Left kidney (tissue), 2 donors: ENCODE results near the gene PHF5A. TPM values are rescaled to one million over a fixed set of nuclear protein-coding genes. Genes with fewer than 3 reads are reported as not detected.
"Not testable (repeated sequence)": the region's sequence is repeated elsewhere in the genome, so short reads cannot be mapped to it uniquely, and the experiment has no call there.

Source experiments
- DNase-seq: peaks from one replicate; pipeline ENCODE4 v3.0.0-alpha.2; 2013
- polyA plus RNA-seq: library from polyadenylated mRNA; unstranded; fragments of 120-200 nt; gene quantifications from one replicate; pipeline ENCODE4 v1.2.1, GENCODE V29; 2013; ENCODE audit not compliant: insufficient read length

Gene PHF5A
- polyA plus RNA-seq, 1 donor: 46.5 TPM

DNA sequence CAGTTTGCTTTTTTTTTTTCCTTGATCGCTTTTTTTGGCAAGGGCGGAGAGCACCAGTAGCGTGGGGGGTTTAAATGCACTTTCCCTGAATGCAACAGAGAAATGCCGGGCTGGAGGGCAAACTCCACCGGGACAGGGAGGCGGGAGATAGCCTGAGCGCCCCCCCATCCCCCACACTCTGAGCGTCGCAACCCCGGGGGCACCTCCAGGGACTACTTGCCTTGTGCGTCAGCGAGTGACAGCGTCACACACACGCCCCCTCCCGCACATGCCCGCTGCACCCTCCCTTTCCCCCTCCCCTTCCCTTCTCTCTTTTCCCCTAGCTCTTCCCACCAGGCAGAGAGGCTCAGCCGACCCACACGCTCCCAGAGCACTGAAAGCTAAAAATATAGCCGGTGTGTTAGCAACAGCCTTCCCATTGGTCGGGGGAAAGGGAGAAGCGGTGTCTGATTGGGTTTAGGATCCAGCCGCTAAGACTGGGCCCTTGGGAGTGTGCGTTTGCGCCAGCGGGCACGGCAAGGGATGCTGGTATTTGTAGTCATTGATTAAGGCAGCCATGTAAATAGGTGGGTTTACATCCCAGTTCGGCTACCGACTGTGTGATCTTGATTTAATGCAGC lies 20.2 kb downstream of the PHF5A start:
- peak; percentile 99 for DNase-seq

DNA sequence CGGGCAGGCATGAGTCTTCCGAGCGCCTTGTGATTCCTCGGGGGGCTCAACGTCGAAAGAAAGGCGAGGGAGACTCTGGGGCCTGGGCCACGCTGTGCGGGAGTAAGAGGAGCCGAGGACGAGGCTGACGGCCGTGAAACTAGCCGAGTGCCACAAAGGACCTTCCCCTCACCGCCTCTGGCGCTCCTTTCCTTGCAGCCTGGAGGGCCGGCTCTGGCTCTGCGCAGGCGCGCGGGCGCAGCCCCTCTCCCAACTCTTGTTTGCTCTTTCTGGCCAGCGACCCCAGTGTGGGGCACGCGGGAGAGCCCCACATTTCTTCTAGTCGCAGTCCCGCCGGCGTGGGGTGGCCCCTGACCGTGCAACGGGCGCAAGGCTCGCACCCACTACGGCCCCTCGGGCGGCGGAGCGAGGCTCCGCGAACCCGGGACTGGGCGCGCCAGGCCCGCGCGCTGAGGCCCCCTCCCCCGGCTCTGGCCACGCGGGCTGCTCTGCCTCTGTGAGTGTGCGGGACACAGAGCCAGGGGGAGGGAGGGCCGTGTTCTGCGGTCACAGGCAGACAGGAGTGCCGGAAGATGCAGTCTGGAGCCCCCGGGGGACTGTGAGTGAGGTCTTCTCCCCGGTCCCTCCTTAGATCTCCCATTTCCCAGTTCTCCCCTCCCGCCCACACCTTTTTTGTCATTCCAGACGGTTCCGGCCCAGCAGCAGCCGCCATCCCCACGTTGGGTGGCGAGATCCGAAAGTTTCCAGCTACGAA lies 20.9 kb downstream of the PHF5A start:
- DNase-seq: peak; percentile 71

- peak; percentile 95 for DNase-seq
Observed at GRCh38 chr22:41446639-41447434, 21.7 kb downstream of the PHF5A start, which contains the start of gene TOB2. TOB2 (minus strand) TSS chr22:41446801; CDS start chr22:41437345, 9,456 bp downstream.

- DNase-seq: peak; percentile 10
Observed at GRCh38 chr22:41446057-41446501, 22.4 kb downstream of the PHF5A start.

GRCh38 chr22:41445129-41446056 lies 23.1 kb downstream of the PHF5A start:
- peak; percentile 28 for DNase-seq

DNA sequence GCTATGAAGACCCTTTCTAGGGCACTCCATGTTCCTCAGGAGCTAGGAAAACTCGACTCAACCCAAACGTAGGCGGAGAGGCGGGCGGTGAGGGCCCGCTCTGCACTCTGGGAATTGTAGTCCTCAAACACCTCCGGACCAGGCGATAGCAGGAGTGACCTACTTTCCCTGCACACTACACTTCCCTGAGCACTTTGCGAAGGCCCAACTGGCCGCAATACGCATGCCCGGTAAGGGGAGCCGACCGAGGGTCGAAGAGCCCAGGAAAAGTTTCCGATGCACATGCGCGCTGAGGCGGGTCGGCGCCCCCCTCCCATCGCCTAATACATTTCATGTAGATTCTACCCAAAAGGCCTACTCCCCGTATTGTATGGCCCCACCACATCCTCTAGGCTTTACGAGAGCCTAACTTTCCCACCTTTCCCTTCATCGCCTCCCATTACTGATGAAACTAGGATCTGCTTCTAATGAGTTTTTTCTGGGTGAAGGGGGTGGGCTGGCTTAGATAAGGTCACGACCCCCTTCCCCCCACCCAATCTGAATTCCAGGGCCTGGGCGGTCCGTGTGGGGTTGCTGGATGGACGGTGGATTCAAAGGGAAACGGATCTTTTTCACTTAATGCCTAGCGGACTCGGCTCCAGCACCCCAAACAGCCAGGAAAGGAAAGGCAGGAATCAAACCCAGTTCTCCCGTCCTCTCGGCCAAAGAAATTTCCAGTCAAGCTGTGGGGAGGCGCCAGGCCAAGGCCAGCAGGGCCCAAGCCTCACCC lies 23.9 kb downstream of the PHF5A start:
- peak; percentile 96 for DNase-seq

GRCh38 chr22:41442240-41442792 lies 26.2 kb downstream of the PHF5A start:
- DNase-seq: no peak

DNA sequence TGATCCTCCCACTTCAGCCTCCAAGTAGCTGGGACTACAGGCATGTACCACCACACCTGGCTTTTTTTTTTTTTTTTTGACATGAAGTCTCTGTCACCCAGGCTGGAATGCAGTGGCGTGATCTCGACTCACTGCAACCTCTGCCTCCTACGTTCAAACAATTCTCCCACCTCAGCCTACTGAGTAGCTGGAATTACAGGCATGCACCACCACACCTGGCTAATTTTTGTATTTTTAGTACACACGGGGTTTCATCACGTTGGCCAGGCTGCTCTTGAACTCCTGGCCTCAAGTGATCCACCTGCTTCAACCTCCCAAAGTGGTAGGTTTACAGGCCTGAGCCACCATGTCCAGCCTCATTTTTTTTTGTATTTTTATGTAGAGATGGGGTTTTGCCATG lies 28.0 kb downstream of the PHF5A start:
- DNase-seq: not testable (repeated sequence)

DNA sequence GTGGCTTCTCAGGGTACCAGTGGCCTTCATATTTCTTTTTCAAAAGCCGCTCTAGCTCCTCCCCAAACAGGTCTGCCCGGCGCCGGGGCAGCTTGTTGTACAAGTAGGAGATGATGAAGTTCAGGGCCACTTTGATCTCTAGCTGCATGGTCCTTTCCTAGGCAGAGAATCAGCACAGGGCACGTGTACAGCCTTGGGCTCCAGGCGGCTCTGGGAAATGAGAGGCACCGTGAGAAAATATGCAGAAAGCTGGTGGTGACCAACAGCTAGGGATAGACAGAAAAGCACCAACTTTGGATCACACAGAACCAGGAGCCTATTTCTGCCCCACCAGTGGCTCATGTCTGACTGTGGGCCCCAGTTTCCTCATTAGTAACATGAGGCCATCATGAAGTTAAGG lies 31.3 kb downstream of the PHF5A start:
- no peak for DNase-seq

- DNase-seq: no peak
Observed at GRCh38 chr22:41436322-41437113, 32.0 kb downstream of the PHF5A start.

DNA sequence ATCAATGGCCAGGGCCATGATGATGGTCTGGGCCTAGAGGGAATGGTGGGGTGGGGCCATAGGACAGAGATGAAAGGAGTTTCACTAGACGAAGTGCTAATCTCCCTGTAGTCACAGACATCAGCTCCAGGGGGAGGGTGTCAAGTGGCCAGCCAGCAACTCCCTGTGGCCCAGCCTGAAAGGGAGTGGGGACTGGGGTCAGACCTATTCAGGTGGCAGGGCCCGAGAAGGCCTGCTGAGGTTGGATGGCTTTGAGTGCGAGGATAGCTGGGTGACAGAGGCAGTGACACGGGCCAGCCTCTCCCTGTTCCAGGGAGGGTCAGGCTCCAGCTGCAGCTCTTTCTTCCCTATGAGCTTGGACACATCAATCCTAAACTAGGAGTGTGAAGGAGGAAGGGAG lies 32.9 kb downstream of the PHF5A start:
- DNase-seq: no peak

DNA sequence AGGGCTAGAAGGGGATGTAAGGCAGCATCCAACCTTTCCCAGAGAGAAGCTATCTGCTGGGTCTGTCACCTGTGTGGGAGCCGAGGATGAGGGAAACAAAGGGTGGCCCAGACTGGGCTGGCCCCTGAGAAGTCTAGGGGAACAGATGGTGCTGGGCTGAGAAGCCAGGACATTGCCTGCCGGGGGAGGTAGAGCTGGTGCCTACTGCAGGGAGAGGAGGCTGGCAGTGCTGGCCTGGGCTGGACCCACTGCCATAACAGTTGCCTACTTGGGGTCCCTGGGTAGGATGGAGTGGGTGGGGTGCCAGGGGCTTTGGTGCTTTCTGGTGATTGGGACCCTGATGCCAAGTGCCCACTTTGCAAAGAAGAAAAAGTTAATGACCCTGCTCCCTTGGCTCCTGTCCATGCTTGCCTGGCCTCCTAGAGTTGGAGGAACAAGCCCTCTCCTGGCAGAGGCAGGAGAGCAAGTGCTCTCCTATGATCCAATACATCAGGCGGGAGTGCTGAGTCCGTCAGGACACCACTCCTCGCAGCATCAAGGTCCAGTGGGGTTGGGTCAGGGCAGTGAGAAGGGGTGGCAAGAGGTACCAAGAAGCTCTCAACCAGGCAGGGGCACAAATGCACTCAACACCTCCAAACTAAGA lies 34.0 kb downstream of the PHF5A start:
- not testable (repeated sequence) for DNase-seq

- DNase-seq: not testable (repeated sequence)
Observed at GRCh38 chr22:41433480-41433879, 35.0 kb downstream of the PHF5A start.

- no peak for DNase-seq
Observed at GRCh38 chr22:41431656-41432055, 36.8 kb downstream of the PHF5A start.

DNA sequence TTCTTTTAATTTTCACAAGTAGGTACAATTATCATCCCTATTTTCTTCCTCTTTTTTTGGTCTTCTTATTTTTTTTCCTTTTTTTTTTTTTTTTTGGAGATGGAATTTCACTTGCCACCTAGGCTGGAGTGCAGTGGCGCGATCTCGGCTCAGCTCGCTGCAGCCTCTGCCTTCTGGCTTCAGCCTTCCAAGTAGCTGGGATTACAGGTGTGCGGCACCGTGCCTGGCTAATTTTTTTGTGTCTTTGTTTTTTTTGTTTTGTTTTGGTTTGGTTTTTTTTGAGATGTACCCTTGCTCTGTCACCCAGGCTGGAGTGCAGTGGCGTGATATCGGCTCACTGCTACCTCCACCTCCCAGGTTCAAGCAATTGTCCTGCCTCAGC lies 38.5 kb downstream of the PHF5A start:
- DNase-seq: no peak

GRCh38 chr22:41429232-41429950 lies 39.1 kb downstream of the PHF5A start:
- no peak for DNase-seq

GRCh38 chr22:41425660-41426365 lies 42.7 kb downstream of the PHF5A start:
- no peak for DNase-seq

- no peak for DNase-seq
Observed at GRCh38 chr22:41418717-41419116, 49.8 kb downstream of the PHF5A start.
